GM12801 (cell line): ENCODE measurements around the gene SPOCK3.

Experiments
- TF ChIP-seq, protein P1 (sequence below): IDR thresholded peaks from one replicate; pipeline ENCODE4 v1.5.1; 2011; ENCODE audit warnings: control low read depth; ENCODE audit not compliant: insufficient read length; ENCODE audit errors: extremely low read depth

Gene SPOCK3

DNA sequence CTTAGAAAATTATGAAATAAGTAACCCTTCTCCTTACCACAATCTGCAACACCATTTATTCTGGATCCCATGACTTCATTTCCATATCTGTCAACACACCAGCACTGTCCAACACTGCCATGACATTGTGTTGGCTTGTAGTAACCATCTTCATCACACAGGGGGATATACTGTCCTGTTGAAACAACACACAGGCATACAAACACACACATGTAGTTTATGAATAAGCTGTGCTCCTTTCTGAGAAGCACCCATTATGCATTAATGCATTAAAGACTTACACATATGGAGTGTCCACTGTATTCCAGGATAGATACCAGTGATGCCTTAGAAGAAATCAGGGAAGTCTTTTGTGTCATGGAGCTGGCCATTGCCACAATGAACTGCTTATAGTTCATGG is 496.9 kb downstream of the SPOCK3 start:
- TF ChIP-seq, protein P1, sequence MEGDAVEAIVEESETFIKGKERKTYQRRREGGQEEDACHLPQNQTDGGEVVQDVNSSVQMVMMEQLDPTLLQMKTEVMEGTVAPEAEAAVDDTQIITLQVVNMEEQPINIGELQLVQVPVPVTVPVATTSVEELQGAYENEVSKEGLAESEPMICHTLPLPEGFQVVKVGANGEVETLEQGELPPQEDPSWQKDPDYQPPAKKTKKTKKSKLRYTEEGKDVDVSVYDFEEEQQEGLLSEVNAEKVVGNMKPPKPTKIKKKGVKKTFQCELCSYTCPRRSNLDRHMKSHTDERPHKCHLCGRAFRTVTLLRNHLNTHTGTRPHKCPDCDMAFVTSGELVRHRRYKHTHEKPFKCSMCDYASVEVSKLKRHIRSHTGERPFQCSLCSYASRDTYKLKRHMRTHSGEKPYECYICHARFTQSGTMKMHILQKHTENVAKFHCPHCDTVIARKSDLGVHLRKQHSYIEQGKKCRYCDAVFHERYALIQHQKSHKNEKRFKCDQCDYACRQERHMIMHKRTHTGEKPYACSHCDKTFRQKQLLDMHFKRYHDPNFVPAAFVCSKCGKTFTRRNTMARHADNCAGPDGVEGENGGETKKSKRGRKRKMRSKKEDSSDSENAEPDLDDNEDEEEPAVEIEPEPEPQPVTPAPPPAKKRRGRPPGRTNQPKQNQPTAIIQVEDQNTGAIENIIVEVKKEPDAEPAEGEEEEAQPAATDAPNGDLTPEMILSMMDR, result no peak

DNA sequence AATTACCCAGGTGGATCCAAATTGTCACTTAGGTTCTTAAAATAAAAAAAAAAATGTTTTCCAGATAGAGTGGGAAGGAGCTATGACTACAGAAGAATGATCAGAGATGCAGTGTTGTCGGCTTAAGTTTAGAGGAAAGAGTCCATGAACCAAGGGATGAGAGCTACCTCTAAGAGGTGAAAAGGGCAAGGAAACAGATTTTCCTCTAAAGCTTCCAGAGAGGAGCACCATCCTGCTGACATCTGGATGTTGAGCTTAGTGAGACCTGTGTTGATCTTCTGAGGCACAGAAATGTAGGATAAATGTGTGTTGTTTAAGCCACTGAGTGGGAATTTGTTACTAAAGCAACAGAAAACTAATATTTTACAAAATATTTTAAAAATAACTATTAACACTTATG is 498.7 kb downstream of the SPOCK3 start:
- TF ChIP-seq, protein P1, result no peak

DNA sequence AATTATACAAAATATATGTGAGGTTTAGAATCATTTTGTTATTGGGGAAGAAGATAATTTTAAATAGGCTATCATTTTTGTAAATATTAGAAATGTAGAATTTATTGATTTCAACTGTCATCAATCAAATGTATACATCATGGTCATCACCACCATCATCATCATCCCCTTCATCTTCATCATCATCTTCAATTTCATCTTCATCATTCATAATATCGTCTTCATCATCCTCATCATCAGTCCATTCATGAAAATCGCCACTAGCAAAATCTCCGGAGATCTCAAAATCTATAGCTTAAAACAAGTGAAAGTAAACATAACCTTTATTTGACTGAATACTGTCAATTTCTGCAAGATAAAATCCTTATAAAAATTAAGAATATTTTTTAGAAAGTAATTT is 499.5 kb downstream of the SPOCK3 start:
- TF ChIP-seq, protein P1, result no peak

DNA sequence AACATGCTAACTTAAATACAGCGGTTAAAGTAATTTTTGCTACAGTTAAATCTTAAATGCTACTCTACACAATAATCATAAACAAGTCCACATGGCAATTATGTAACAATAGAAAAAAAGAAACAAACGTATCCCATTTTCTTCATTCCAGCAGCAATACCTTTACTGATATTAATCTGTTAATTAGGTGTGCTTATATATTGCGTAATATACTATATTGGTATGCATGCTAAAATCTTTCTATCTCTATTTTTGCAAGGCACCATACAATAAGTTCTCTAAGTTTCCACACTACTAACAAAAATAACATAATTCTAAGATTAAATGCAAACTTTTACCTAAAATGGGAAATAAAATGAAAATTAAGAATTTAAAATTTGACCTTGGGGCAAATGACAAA is 500.6 kb downstream of the SPOCK3 start:
- TF ChIP-seq, protein P1, result no peak

DNA sequence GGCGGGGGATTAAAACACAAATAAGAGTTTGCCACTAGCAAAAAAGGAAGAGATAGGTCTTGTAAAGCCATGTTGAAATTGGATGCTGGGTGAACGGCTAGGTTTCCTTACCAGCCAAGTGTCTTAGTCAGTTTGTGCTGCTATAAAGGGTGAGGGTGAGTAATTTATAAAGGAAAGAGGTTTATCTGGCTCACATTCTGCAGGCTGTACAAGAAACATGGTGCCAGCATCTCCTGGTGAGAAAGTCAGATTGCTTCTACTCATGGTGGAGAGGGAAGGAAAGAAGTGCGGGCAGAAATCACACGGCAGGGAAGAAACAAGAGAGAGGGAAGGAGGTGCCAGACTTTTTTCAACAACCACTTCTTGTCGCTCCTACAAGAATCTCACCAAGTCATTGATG is 507.5 kb downstream of the SPOCK3 start:
- TF ChIP-seq, protein P1, result no peak

DNA sequence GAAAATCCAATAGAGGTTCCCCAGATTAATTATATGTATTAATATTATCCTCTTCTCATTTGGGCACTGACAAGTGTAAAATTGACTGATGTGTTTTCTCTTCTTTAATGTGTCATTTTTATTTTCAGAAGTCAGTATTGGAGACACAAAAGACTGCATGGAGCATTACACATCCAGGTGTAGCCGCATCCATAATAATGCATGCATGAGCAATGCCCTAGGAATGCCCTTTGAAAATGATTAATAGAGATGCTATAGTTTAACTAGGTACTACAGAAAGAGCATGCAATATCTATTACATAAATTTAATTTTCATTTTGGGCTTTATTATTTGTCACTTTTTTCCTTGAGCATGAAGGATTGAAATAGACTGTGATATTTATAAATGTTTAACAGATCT is 509.9 kb downstream of the SPOCK3 start:
- TF ChIP-seq, protein P1, result no peak

DNA sequence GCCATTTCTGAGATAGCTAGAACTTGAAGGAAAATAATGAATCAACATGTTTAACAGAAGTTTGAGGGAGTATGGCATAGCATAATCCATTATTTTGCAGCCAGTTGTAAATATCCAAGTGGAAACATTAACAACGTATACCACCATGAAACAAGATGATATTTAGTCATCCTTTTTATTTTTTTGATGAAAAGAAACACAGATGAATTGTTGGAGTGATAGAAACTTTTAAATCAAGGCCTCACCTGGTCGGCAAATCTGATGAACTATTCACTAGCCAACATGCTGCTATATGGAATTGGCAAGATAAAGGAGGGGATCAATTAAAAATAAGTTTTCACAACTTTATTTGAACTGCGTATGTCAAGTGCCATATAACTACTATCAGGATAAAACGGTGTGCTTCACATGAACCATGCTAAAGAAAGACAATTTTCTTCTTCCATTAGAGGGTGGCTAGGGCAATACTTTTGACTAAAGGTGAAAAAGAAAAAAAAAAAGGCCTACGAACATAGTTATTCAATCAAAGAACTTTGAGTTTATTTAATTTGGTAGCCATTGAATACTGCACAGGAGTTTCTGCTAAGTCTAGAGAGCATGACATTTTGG is 510.7 kb downstream of the SPOCK3 start:
- TF ChIP-seq, protein P1, result no peak
